ENCODE results near the gene PRR15.

DNA sequence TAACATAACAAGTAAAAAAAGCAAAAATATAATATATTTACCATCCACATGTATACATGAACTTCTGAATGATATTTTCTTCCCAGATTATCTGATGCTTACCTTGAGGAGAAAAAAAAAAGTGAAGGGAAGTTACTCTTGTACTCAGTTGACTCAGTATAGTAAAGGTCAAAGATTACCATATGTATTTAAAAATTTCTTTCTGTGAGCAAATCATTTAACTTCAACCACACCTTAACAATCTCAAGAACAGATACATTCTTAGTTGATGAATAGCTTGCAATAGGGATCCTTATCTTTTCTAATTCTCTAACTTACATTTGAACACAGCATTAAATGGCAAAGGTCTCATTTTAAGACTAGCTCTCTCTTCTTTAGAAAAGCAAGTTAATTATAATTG lies 29.8 kb downstream of the PRR15 start:
- TF ChIP-seq EP300 (IDR thresholded peaks at IDR 0.05; ENCODE audit: borderline replicate concordance) (no peak), CREB1 (IDR thresholded peaks at IDR 0.05; ENCODE audit: low read depth) (no peak), FOXM1 (IDR thresholded peaks at IDR 0.05; ENCODE audit: borderline replicate concordance, low read depth) (no peak), RAD21 (IDR thresholded peaks at IDR 0.05; ENCODE audit: low read depth) (no peak), EGR1 (IDR thresholded peaks at IDR 0.05) (no peak)
